ENCODE data around the gene ATXN2.
"Not testable (repeated sequence)": the region's sequence is repeated elsewhere in the genome, so short reads cannot be mapped to it uniquely, and the experiment has no call there.

The ATXN2 gene

DNA sequence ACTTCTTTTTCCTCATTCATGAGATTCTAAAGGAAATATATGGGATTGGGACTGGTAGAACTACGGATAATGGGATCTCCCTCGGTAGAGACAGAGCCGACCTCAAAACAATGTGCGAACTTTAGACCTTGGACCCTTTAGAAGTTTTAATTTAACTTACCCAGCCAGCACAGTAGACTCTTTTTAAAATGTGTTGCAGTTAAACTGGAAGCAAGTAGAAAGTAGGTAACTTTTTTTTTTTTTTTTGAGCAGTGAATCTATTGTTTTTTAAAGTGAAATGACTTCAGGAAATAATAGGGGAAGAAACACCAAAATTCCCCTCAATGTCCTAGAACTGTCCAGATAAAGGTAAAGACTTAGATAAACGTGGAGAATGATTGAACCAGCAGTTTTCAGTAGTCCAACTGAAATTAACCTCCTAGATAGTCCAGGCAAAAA, 1.1 kb upstream of the ATXN2 start:
- no peak for DNase-seq

DNA sequence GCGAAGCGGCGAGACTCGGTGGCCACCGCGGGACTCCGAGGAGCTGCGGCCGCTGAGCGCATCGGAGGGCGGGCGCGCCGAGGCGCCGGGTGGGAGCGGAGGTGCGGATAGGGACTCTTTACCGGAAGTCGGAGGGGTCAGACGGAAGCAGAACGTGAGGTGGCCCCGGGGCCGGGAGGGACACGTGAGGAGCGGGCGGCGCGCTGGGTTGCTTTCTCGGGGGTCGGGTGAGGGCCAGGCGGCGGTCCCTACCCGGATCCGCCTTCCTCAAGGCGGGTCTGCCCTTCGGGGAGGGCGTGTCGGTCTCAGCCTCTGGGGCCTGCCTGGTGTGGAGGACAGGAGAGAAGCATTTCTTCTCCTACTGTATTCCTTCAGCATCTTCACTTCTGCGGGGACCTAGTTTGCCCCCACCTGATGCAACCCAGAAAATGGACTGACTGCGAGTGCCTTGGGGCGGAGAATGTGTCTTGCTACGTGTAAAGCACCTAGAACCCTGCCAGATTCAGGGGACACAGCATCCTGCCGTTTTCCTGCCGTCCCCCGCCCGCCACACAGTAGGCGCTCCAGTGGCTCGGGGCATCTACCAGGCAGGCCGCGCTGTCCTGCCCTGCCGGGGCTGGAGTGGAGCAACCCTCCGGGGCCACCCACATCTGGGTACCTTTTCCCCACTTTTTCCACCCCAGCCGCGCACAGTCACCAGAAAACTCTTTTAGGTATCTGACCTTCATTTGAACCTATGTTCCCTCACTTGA, 514 bp upstream of the ATXN2 start:
- DNase-seq = peak; percentile 56 to 92 (median 84)

DNA sequence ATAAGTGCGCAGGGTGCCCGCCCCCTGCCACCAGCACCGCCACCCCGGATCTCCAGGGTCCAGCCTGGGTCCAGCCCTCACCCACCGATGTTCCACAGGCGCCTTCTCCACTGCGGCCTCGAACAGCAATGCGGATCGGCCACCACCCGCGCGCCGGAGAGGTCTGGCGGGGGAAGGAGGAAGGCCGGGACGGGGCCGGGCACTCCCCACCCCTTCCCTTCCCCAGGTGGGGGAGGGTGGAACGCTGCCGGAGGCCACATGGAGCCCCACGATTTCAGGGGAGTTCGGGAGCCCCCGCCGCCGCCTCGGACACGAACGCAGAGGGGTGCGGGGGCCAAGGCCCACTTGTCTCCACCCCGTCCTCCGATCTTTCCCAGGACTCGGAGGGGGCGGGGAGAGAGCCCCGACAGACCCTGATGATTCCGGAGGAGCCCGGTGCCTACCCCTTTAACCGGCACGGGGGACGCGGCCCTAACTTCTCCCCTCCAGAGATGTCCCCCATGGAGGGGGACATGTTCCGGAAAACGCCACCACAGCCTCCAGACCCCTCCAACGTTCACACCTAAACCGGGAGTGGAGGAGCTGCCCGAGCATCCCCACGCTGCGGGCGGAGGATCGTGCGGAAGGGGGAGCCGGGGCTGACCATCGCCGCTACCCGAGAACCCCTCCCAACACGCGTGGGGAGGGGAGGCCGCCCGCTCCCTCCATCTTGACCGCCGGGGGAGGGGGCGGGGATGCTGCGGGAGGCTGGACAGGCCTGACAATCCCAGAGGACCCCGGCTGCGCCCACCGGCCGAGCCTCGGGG, 1.1 kb downstream of the ATXN2 start:
- DNase-seq = peak in 52 of 58 donors; percentile 8 to 75 (median 41)

DNA sequence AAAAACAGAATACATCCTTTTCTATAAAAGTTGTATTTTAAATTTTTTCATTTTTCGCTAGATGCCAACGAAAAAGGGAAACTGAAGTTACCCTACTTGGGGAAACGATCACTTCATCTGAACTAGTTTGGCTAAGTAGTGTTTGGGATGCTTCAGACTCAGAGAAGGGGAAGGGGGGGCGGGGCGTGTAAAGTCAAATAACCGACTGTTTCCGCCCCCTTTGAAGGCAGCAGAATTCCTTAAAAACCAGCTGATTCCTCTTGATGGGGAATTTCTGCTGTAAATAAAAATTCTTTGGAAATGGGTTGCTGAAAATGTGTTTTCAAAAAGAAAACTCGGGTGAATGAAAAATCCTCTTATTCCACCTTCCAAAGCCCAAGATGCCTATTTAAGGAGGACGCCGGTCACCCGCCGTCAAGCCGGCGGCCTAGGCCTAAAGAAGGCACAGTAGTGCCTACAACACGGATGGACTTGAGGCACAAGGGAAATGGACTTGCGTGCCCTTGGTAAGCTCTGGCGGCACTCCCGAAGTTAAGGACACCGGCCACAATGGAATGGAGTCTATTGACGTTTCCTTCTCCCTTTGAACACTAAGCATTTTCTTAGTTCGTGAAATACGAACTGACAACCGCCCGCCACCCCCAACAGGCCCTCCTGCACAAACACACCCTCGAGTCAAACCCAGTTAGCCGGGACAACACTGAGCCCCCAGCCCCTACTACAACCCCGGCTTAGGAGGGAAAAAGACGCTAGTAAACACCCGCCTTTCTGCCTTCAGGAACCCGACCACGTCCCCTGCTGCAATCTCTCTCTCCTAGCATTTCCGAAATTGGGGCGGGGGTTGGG, 1.9 kb downstream of the ATXN2 start:
- DNase-seq = peak in 45 of 58 donors; percentile 4 to 67 (median 26)

DNA sequence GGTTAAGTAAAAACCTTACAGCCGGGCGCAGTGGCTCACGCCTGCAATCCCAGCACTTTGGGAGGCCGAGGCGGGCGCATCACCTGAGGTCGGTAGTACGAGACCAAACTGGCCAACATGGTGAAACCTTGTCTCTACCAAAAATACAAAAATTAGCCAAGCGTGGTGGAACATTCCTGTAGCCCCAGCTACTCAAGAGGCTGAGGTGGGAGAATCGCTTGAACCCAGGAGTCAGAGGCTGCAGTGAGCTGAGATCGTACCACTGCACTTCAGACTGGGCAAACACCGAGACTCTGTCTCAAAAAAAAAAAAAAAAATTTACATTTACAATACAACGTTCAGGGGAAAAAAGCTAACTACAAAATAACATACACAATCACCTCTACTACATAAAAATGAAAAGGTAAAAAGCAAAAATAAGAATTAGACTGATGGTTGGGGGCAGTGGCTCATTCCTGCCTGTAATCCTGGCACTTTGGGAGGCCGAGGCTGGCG, 3.7 kb downstream of the ATXN2 start:
- DNase-seq = not testable (repeated sequence)

DNA sequence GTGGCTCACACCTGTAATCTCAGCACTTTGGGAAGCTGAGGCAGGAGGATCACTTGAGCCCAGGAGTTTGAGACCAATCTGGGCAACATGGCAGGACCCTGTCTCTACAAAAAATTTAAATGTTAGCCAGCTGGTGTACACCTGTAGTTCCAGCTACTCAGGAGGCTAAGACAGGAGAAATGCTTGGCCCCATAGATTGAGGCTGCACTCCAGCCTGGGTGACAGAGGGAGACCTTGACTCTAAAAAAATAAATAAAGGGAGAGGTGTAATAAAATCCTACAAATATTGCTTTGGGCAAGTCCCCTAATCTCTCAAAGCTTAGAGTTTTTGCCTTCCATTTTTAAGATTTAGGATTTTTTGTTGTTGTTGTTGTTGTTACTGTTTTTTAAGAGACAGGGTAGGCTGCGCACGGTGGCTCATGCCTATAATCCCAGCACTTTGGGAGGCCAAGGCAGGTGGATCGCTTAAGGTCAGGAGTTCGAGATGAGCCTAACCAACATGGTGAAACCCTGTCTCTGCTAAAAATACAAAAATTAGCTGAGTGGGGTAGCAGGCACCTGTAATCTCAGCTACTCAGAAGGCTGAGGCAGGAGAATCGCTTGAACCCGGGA, 7.6 kb downstream of the ATXN2 start:
- not testable (repeated sequence) for DNase-seq

DNA sequence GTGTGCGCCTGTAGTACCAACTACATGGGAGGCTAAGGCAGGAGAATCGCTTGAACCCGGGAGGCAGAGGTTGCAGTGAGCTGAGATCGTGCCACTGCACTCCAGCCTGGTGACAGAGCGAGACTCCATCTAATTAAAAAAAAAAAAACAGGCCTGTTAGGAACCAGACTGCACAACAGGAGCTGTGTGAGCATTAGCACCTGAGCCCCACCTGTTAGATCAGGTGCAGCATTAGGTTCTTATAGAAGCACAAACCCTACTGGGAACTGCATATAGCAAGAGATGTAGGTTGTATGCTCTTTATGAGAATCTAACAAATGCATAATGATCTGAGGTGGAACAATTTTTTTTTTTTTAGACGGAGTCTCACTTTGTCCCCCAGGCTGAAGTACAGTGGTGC, 8.6 kb downstream of the ATXN2 start:
- no peak for DNase-seq

DNA sequence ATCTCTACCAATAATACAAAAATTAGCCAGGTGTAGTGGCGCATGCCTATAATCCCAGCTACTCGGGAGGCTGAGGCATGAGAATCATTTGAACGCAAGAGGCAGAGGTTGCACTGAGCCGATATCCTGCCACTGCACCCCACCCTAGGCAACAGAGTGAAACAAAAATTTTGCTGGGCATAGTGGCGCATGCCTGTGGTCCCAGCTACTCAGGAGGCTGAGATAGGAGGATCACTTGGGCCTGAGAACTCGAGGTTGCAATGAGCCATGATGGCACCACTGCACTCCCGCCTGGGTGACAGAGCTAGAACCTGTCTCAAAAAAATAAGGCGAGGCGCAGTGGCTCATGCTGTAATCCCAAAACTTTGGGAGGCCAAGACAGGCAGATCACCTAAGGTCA, 9.5 kb downstream of the ATXN2 start:
- DNase-seq = no peak

DNA sequence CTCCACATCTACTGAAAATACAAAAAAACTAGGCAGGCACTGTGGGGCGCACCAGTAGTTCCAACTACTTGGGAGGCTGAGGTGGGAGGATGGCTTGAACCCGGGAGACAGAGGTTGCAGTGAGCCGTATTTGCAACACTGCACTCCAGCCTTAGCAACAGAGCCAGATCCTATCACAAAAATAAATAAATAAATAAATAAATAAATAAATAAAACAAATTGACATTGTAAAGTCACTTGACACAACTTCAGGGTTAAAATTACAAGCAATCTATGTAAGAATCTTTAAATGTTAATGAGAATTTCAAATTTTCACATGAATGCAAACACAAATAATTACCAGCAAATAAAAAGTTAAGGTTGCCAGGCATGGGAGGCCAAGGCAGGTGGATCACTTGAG, 11.1 kb downstream of the ATXN2 start:
- DNase-seq = no peak

DNA sequence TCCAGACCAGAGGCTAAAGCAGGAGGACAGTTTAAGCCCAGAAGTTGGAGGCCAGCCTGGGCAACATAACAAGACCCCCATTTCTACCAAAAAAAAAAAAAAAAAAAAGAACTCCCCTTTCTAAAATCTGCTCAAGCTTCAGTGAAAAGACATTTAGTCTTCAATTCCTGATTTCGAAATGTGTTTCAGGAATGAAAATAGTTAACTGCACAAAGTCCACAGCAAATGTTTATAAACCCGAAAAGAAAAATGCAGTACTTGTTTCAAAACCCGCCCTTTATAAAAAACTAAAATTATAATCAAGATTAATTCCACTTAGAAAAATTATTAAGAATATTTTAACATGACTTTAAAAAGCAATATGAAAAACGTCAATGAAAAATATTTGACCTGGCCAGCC, 12.1 kb downstream of the ATXN2 start:
- no peak for DNase-seq

DNA sequence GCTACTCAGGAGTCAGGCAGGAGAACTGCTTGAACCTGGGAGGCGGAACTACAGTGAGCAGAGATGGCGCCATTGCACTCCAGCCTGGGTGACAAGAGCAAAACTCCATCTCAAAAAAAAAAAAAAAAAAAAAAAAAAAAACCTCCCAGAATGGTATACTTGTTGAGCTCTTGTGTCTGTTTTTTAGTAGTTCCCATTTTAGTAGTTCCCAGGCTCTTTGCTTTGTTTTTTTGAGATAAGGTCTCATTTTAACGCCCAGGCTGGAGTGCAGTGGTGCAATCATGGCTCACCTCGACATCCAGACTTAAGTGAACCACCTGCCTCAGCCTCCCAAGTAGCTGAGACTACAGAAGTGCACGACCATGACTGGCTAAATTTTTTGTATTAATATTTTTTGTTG, 13.4 kb downstream of the ATXN2 start:
- no peak for DNase-seq

DNA sequence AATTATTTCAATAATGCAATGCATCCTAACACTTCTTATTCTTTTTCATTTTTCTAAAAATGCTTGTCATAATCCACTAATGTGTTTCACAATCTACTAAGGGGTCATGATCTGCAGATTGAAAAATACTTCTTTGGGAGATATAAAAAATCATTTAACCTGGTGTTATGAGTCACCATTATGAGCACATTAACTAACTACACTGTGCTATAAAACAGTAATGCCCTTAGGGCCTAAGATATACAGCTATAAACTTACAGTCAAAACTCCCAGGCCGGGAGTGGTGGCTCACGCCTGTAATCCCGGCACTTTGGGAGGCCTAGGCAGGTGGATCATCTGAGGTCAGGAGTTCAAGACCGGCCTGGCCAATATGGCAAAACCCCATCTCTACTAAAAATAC, 14.2 kb downstream of the ATXN2 start:
- no peak for DNase-seq

DNA sequence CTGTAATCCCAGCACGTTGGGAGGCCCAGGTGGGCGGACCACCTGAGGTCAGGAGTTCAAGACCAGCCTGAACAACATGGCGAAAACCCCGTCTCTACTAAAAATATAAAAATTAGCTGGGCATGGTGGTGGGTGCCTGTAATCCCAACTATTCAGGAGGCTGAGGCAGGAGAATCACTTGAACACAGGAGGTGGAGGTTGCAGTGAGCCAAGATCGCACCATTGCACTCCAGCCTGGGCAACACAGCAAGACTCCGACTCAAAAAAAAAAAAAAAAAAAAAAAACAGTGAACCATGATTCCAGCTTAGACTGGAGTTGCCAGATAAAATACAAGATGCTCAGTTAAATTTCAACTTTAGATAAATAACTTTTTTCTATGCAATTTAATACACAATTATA, 15.6 kb downstream of the ATXN2 start:
- not testable (repeated sequence) for DNase-seq

DNA sequence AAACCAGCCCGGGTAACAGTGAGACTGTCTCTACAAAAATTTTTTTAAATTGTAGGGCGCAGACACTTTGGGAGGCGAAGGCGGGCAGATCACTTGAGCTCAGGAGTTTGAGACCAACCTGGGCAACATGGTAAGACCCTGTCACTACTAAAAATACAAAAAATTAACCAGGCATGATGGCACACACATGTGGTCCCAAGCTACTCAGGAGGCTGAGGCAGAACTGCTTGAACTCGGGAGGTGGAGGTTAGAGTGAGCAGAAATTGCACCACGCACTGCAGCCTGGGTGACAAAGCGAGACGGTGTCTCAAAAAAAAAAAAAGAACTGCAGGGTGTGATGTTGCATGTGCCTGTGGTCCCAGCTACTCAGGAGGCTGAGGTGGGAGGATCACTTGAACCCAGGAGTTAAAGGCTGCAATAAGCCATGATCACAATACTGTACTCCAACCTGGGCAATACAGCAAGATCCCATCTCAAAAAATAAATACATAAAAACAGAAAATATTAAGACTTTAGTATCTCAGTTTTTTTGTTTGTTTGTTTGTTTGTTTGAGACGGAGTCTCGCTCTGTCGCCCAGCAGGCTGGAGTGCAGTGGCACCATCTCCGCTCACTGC, 16.9 kb downstream of the ATXN2 start:
- no peak for DNase-seq

DNA sequence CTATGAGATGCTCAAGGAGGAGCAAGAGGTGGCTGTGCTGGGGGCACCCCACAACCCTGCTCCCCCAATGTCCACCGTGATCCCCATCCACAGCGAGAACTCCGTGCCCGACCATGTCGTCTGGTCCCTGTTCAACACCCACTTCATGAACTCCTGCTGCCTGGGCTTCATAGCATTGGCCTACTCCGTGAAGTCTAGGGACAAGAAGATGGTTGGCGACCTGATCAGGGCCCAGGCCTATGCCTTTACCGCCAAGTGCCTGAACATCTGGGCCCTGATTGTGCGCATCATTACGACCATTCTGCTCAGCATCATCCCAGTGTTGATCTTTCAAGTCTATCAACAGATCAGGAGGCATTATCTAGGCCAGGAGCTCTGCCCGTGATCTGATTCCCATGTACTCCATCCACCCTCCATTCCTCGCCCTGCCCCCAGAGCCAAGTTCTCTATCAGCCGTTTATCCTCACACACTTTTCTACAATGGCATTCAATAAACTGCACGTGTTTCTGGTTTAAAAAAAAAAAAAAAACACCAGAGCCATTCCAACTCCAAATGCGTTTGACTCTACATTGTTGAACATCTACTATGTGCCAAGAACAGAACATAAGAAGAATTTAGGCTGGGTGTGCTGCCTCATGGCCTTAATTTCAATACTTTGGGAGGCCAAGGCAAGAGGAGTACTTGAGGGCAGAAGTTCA, 17.5 kb downstream of the ATXN2 start:
- DNase-seq = no peak

DNA sequence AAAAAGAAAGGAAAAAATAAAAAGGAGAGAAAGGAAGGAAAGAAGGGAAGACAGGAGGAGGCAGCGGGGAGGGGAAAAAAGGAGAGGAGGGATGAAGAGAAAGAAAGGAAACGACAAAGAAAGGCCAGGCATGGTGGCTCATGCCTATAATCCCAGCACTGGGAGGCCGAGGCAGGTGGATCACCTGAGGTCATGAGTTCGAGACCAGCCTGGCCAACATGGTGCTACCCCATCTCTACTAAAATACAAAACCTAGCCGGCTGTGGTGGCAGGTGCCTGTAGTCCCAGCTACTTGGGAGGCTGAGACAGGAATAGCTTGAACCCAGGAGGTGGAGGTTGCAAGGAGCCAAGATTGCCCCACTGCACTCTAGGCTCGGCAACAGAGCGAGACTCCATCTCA, 18.4 kb downstream of the ATXN2 start:
- no peak for DNase-seq

DNA sequence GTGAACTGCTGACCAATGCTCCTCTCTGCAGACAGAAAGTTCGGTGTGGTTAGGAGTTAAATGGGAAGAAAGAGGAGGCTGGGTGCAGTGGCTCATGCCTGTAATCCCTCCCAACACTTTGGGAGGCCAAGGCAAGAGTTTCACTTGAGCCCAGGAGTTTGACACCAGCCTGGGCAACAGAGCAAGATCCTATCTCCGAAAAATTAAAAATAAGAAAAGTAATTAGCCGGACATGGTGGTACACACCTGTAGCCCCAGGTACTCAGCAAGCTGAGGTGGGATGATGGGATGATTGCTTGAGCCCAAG, 19.0 kb downstream of the ATXN2 start:
- DNase-seq = no peak

DNA sequence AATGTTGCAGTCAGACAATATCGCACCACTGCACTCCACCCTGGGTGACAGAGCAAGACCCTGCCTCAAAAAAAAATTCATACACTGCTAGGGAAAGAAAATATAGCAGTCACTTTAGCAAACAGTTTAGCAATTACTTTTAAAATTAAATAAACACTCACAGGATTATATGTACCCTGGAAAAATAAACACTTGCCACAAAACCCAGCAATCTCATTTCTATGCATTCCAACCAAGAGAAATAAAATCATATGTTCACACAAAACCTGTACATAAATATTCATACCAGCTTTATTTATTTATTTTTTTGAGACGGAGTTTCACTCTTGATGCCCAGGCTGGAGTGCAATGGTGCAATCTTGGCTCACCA, 20.2 kb downstream of the ATXN2 start:
- no peak for DNase-seq

DNA sequence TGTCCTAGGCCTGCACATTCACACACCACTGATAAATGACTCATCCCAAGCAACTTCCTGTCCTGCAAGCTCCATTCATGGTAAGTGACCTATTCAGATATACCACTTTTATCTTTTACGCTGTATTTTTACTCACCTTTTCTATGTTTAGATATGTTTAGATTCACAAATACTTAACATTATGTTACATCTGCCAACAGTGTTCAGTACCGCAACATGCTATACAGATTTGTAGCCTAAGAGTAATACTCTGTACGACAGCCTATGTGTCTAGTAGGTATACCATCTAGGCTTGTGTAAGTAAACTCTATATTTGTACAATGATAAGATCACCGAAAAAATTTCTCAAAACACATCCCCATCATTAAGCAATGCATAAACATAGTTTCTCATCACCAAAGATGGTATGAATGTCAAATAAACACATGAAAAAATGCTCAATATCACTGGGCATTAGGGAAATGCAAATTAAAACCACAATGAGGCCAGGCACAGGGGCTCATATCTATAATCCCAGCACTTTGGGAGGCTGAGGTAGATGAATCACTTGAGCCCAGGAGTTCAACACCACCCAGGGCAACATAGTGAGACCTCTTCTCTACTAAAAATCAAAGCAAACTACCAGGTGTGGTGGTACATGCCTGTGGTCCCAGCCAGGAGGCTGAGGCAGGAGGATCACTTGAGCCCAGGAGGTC, 20.7 kb downstream of the ATXN2 start:
- no peak for DNase-seq

Measured in anterior cingulate cortex (tissue), 58 donors.